Measurements from ENCODE around the gene TCF20.

Gene TCF20

GRCh38 chr22:42270510-42271190 is at the start of gene TCF20:
Gene TCF20 (minus strand): TSS chr22:42270653. CDS start chr22:42215305, 55,348 bp downstream.
- Histone ChIP-seq H3K9ac (ENCODE audit: low read length in 2 of 2) (peak within 1 kb of the TSS; percentile 65 to 72), H3K27ac (ENCODE audit: low read length) (peak within 1 kb of the TSS; percentile 41), H3K4me1 (ENCODE audit: control insufficient read depth, insufficient read depth, low read length) (peaks cover 9% of the 10 kb centered on the region), H3K9me3 (ENCODE audit: control insufficient read depth in 2 of 2, low read length in 2 of 2) (no peaks in the 10 kb centered on the region), H3K4me3 (ENCODE audit: low read length in 2 of 2) (peak within 1 kb of the TSS; percentile 64 to 83), H3K27me3 (ENCODE audit: control insufficient read depth in 1 of 2, insufficient read depth in 2 of 2, low read length in 2 of 2) (no peaks in the 10 kb centered on the region), H3K36me3 (ENCODE audit: control insufficient read depth in 2 of 2, insufficient read depth in 2 of 2, low read length in 2 of 2) (no peaks in the 10 kb centered on the region)

- Histone ChIP-seq H3K9ac (ENCODE audit: low read length in 2 of 2) (no peak overlapping the region), H3K9me3 (ENCODE audit: control insufficient read depth in 2 of 2, low read length in 2 of 2) (no peaks in the 10 kb centered on the region), H3K27ac (ENCODE audit: low read length) (no peak overlapping the region), H3K4me3 (ENCODE audit: low read length in 2 of 2) (no peak overlapping the region), H3K27me3 (ENCODE audit: control insufficient read depth in 1 of 2, insufficient read depth in 2 of 2, low read length in 2 of 2) (no peaks in the 10 kb centered on the region), H3K36me3 (ENCODE audit: control insufficient read depth in 2 of 2, insufficient read depth in 2 of 2, low read length in 2 of 2) (no peaks in the 10 kb centered on the region), H3K4me1 (ENCODE audit: control insufficient read depth, insufficient read depth, low read length) (peaks cover 11% of the 10 kb centered on the region)
These were observed 48.9 kb upstream of the TCF20 start for GRCh38 chr22:42319386-42319785.

- Histone ChIP-seq H3K27ac (ENCODE audit: low read length) (no peak overlapping the region), H3K4me3 (ENCODE audit: low read length in 2 of 2) (no peak overlapping the region), H3K9me3 (ENCODE audit: control insufficient read depth in 2 of 2, low read length in 2 of 2) (no peaks in the 10 kb centered on the region), H3K9ac (ENCODE audit: low read length in 2 of 2) (no peak overlapping the region), H3K4me1 (ENCODE audit: control insufficient read depth, insufficient read depth, low read length) (peaks cover 16% of the 10 kb centered on the region), H3K27me3 (ENCODE audit: control insufficient read depth in 1 of 2, insufficient read depth in 2 of 2, low read length in 2 of 2) (no peaks in the 10 kb centered on the region), H3K36me3 (ENCODE audit: control insufficient read depth in 2 of 2, insufficient read depth in 2 of 2, low read length in 2 of 2) (no peaks in the 10 kb centered on the region)
These were observed 48.5 kb upstream of the TCF20 start for GRCh38 chr22:42318967-42319366.

GRCh38 chr22:42317691-42318547 is 47.5 kb upstream of the TCF20 start:
- Histone ChIP-seq H3K27me3 (ENCODE audit: control insufficient read depth in 1 of 2, insufficient read depth in 2 of 2, low read length in 2 of 2) (no peaks in the 10 kb centered on the region), H3K36me3 (ENCODE audit: control insufficient read depth in 2 of 2, insufficient read depth in 2 of 2, low read length in 2 of 2) (no peaks in the 10 kb centered on the region), H3K4me3 (ENCODE audit: low read length in 2 of 2) (no peak overlapping the region), H3K4me1 (ENCODE audit: control insufficient read depth, insufficient read depth, low read length) (peaks cover 17% of the 10 kb centered on the region), H3K9ac (ENCODE audit: low read length in 2 of 2) (no peak overlapping the region), H3K27ac (ENCODE audit: low read length) (no peak overlapping the region), H3K9me3 (ENCODE audit: control insufficient read depth in 2 of 2, low read length in 2 of 2) (no peaks in the 10 kb centered on the region)

- no peaks in the 10 kb centered on the region for H3K27me3 ChIP-seq (ENCODE audit: control insufficient read depth in 1 of 2, insufficient read depth in 2 of 2, low read length in 2 of 2)
- H3K27ac ChIP-seq (ENCODE audit: low read length): no peak overlapping the region
- peaks cover 17% of the 10 kb centered on the region for H3K4me1 ChIP-seq (ENCODE audit: control insufficient read depth, insufficient read depth, low read length)
- no peak overlapping the region for H3K9ac ChIP-seq (ENCODE audit: low read length in 2 of 2)
- H3K4me3 ChIP-seq (ENCODE audit: low read length in 2 of 2): peak overlapping the region in 1 of 2 donors; percentile 35
- H3K36me3 ChIP-seq (ENCODE audit: control insufficient read depth in 2 of 2, insufficient read depth in 2 of 2, low read length in 2 of 2): no peaks in the 10 kb centered on the region
- H3K9me3 ChIP-seq (ENCODE audit: control insufficient read depth in 2 of 2, low read length in 2 of 2): no peaks in the 10 kb centered on the region
These were observed 46.6 kb upstream of the TCF20 start for GRCh38 chr22:42317008-42317407.

GRCh38 chr22:42315392-42315756 is 44.9 kb upstream of the TCF20 start:
- no peak overlapping the region for H3K27ac ChIP-seq (ENCODE audit: low read length)
- H3K4me3 ChIP-seq (ENCODE audit: low read length in 2 of 2): no peak overlapping the region
- no peaks in the 10 kb centered on the region for H3K9me3 ChIP-seq (ENCODE audit: control insufficient read depth in 2 of 2, low read length in 2 of 2)
- H3K9ac ChIP-seq (ENCODE audit: low read length in 2 of 2): no peak overlapping the region
- no peaks in the 10 kb centered on the region for H3K36me3 ChIP-seq (ENCODE audit: control insufficient read depth in 2 of 2, insufficient read depth in 2 of 2, low read length in 2 of 2)
- peaks cover 0 to 2% of the 10 kb centered on the region in 2 donors for H3K27me3 ChIP-seq (ENCODE audit: control insufficient read depth in 1 of 2, insufficient read depth in 2 of 2, low read length in 2 of 2)
- peaks cover 17% of the 10 kb centered on the region for H3K4me1 ChIP-seq (ENCODE audit: control insufficient read depth, insufficient read depth, low read length)

GRCh38 chr22:42314709-42315391 is 44.4 kb upstream of the TCF20 start:
- Histone ChIP-seq H3K4me3 (ENCODE audit: low read length in 2 of 2) (no peak overlapping the region), H3K9me3 (ENCODE audit: control insufficient read depth in 2 of 2, low read length in 2 of 2) (no peaks in the 10 kb centered on the region), H3K27ac (ENCODE audit: low read length) (no peak overlapping the region), H3K36me3 (ENCODE audit: control insufficient read depth in 2 of 2, insufficient read depth in 2 of 2, low read length in 2 of 2) (no peaks in the 10 kb centered on the region), H3K4me1 (ENCODE audit: control insufficient read depth, insufficient read depth, low read length) (peaks cover 17% of the 10 kb centered on the region), H3K27me3 (ENCODE audit: control insufficient read depth in 1 of 2, insufficient read depth in 2 of 2, low read length in 2 of 2) (peaks cover 0 to 2% of the 10 kb centered on the region in 2 donors), H3K9ac (ENCODE audit: low read length in 2 of 2) (no peak overlapping the region)

- no peaks in the 10 kb centered on the region for H3K36me3 ChIP-seq (ENCODE audit: control insufficient read depth in 2 of 2, insufficient read depth in 2 of 2, low read length in 2 of 2)
- no peaks in the 10 kb centered on the region for H3K9me3 ChIP-seq (ENCODE audit: control insufficient read depth in 2 of 2, low read length in 2 of 2)
- peak overlapping the region in 1 of 2 donors; percentile 20 for H3K4me3 ChIP-seq (ENCODE audit: low read length in 2 of 2)
- H3K9ac ChIP-seq (ENCODE audit: low read length in 2 of 2): no peak overlapping the region
- peaks cover 0 to 2% of the 10 kb centered on the region in 2 donors for H3K27me3 ChIP-seq (ENCODE audit: control insufficient read depth in 1 of 2, insufficient read depth in 2 of 2, low read length in 2 of 2)
- H3K4me1 ChIP-seq (ENCODE audit: control insufficient read depth, insufficient read depth, low read length): peaks cover 17% of the 10 kb centered on the region
- no peak overlapping the region for H3K27ac ChIP-seq (ENCODE audit: low read length)
These were observed 43.5 kb upstream of the TCF20 start for GRCh38 chr22:42313804-42314581.

- H3K4me3 ChIP-seq (ENCODE audit: low read length in 2 of 2): no peak overlapping the region
- H3K9me3 ChIP-seq (ENCODE audit: control insufficient read depth in 2 of 2, low read length in 2 of 2): no peaks in the 10 kb centered on the region
- H3K27me3 ChIP-seq (ENCODE audit: control insufficient read depth in 1 of 2, insufficient read depth in 2 of 2, low read length in 2 of 2): peaks cover 0 to 2% of the 10 kb centered on the region in 2 donors
- H3K9ac ChIP-seq (ENCODE audit: low read length in 2 of 2): no peak overlapping the region
- H3K4me1 ChIP-seq (ENCODE audit: control insufficient read depth, insufficient read depth, low read length): peaks cover 17% of the 10 kb centered on the region
- no peak overlapping the region for H3K27ac ChIP-seq (ENCODE audit: low read length)
- H3K36me3 ChIP-seq (ENCODE audit: control insufficient read depth in 2 of 2, insufficient read depth in 2 of 2, low read length in 2 of 2): no peaks in the 10 kb centered on the region
These were observed 42.8 kb upstream of the TCF20 start for GRCh38 chr22:42313204-42313603.
